Measurements from ENCODE around the gene TERT. TPM values are rescaled to one million over a fixed set of nuclear protein-coding genes. Genes with fewer than 3 reads are reported as not detected.

The TERT gene
- total RNA-seq, 1 experiment from 2014 or later, result 0.80 TPM

GRCh38 chr5:1302258-1302657 lies 7.4 kb upstream of the TERT start:
- CTCF ChIA-PET, result no interaction called here
- BruUV-seq (replicated peaks), result no TSS peak

GRCh38 chr5:1300581-1301083 lies 5.8 kb upstream of the TERT start:
- CTCF ChIA-PET, result no interaction called here
- DNase-seq (no peak), ATAC-seq (no peak)
- H2AFZ ChIP-seq (ENCODE audit: low read length), result no peak overlapping the region
- POLR2A ChIA-PET (ENCODE audit: unreplicated experiment), result interaction anchor here (0.6 kb wide), 1 partner anchor 15 kb away, joined by 3 read pairs; no protein-coding TSS in a partner anchor
- peaks cover 21% of the 10 kb centered on the region for H3K27me3 ChIP-seq (ENCODE audit: low read length)
- no peaks in the 10 kb centered on the region for H3K4me1 ChIP-seq (ENCODE audit: insufficient read depth, low read length)
- BruUV-seq (replicated peaks), result no TSS peak
- H3K4me3 ChIP-seq (ENCODE audit: low read length), result no peak overlapping the region
- H3F3A ChIP-seq (ENCODE audit: low read length, unreplicated experiment), result no peaks in the 10 kb centered on the region
- H3K79me2 ChIP-seq (ENCODE audit: low read length), result no peaks in the 10 kb centered on the region
- H4K20me1 ChIP-seq (ENCODE audit: low read length), result no peaks in the 10 kb centered on the region
- no peak overlapping the region for H3K4me2 ChIP-seq (ENCODE audit: low read length)
- H3K27ac ChIP-seq (ENCODE audit: low read length), result no peak overlapping the region
- intact Hi-C loops (cut with micrococcal nuclease), result no loop called here
- H3K36me3 ChIP-seq (ENCODE audit: low read depth, low read length), result no peaks in the 10 kb centered on the region
- H3K9me2 ChIP-seq (replicated peaks; ENCODE audit: low read length), result no peaks in the 10 kb centered on the region
- TF ChIP-seq, protein P1, sequence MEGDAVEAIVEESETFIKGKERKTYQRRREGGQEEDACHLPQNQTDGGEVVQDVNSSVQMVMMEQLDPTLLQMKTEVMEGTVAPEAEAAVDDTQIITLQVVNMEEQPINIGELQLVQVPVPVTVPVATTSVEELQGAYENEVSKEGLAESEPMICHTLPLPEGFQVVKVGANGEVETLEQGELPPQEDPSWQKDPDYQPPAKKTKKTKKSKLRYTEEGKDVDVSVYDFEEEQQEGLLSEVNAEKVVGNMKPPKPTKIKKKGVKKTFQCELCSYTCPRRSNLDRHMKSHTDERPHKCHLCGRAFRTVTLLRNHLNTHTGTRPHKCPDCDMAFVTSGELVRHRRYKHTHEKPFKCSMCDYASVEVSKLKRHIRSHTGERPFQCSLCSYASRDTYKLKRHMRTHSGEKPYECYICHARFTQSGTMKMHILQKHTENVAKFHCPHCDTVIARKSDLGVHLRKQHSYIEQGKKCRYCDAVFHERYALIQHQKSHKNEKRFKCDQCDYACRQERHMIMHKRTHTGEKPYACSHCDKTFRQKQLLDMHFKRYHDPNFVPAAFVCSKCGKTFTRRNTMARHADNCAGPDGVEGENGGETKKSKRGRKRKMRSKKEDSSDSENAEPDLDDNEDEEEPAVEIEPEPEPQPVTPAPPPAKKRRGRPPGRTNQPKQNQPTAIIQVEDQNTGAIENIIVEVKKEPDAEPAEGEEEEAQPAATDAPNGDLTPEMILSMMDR (conservative IDR thresholded peaks at IDR 0.05; ENCODE audit: low read depth, low read length), result no peak
- TF ChIP-seq EZH2phosphoT487 (IDR thresholded peaks at IDR 0.05; ENCODE audit: borderline replicate concordance, low read length) (no peak), EZH2 (IDR thresholded peaks at IDR 0.05; ENCODE audit: low read length, unreplicated experiment) (no peak)
- no peak overlapping the region for H3K9ac ChIP-seq (ENCODE audit: low read length)
- H3K9me3 ChIP-seq (ENCODE audit: low read length), result no peaks in the 10 kb centered on the region

More at GRCh38 chr5:1302258-1302657, 7.4 kb upstream of the TERT start:
- no peaks in the 10 kb centered on the region for H3K9me3 ChIP-seq (ENCODE audit: low read length)
- no peak overlapping the region for H3K4me2 ChIP-seq (ENCODE audit: low read length)
- H3K4me3 ChIP-seq (ENCODE audit: low read length), result no peak overlapping the region
- peaks cover 21% of the 10 kb centered on the region for H3K27me3 ChIP-seq (ENCODE audit: low read length)
- DNase-seq (no peak), ATAC-seq (no peak)
- H4K20me1 ChIP-seq (ENCODE audit: low read length), result no peaks in the 10 kb centered on the region
- H3F3A ChIP-seq (ENCODE audit: low read length, unreplicated experiment), result no peaks in the 10 kb centered on the region
- H2AFZ ChIP-seq (ENCODE audit: low read length), result no peak overlapping the region
- no peaks in the 10 kb centered on the region for H3K36me3 ChIP-seq (ENCODE audit: low read depth, low read length)
- no peak overlapping the region for H3K27ac ChIP-seq (ENCODE audit: low read length)
- no peaks in the 10 kb centered on the region for H3K4me1 ChIP-seq (ENCODE audit: insufficient read depth, low read length)
- no peaks in the 10 kb centered on the region for H3K9me2 ChIP-seq (replicated peaks; ENCODE audit: low read length)
- TF ChIP-seq, protein P1 (conservative IDR thresholded peaks at IDR 0.05; ENCODE audit: low read depth, low read length), result no peak
- TF ChIP-seq EZH2 (IDR thresholded peaks at IDR 0.05; ENCODE audit: low read length, unreplicated experiment) (no peak), EZH2phosphoT487 (IDR thresholded peaks at IDR 0.05; ENCODE audit: borderline replicate concordance, low read length) (no peak)
- POLR2A ChIA-PET (ENCODE audit: unreplicated experiment), result no interaction called here
- H3K79me2 ChIP-seq (ENCODE audit: low read length), result no peaks in the 10 kb centered on the region
- intact Hi-C loops (cut with micrococcal nuclease), result no loop called here
- no peak overlapping the region for H3K9ac ChIP-seq (ENCODE audit: low read length)

DNA sequence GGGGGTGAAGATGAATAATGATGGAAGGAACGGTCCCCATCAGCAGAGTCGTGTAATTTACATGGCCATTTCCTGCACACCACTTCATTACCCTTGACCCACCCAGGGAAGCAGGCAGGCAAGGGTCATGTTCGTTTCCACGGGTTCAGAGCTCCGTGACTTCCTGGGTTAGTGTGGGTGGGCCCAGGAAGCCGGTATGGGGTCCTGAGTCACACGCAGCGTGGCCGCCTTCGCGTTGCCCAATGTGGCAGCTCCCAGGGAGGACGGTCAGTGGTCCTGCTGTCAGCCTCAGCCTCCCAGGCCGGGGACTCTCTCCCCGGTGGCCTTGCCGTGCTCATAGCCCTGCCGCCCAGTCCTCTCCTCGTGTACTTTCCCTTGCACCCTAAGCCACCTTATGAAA lies 5.1 kb upstream of the TERT start:
- no peak overlapping the region for H3K27ac ChIP-seq (ENCODE audit: low read length)
- ChIA-PET POLR2A (ENCODE audit: unreplicated experiment) (interaction anchor here (0.6 kb wide), 1 partner anchor 16 kb away, joined by 3 read pairs; no protein-coding TSS in a partner anchor), CTCF (no interaction called here)
- H3K9me2 ChIP-seq (replicated peaks; ENCODE audit: low read length), result no peaks in the 10 kb centered on the region
- no peak overlapping the region for H3K9ac ChIP-seq (ENCODE audit: low read length)
- TF ChIP-seq, protein P1 (conservative IDR thresholded peaks at IDR 0.05; ENCODE audit: low read depth, low read length), result no peak
- TF ChIP-seq EZH2 (IDR thresholded peaks at IDR 0.05; ENCODE audit: low read length, unreplicated experiment), result no peak
- no peak for TF ChIP-seq EZH2phosphoT487 (IDR thresholded peaks at IDR 0.05; ENCODE audit: borderline replicate concordance, low read length)
- H3K4me1 ChIP-seq (ENCODE audit: insufficient read depth, low read length), result no peaks in the 10 kb centered on the region
- no peaks in the 10 kb centered on the region for H3K36me3 ChIP-seq (ENCODE audit: low read depth, low read length)
- H3K9me3 ChIP-seq (ENCODE audit: low read length), result no peaks in the 10 kb centered on the region
- DNase-seq (no peak), ATAC-seq (no peak)
- intact Hi-C loops (cut with micrococcal nuclease), result no loop called here
- H4K20me1 ChIP-seq (ENCODE audit: low read length), result no peaks in the 10 kb centered on the region
- H3K4me2 ChIP-seq (ENCODE audit: low read length), result no peak overlapping the region
- no peak overlapping the region for H2AFZ ChIP-seq (ENCODE audit: low read length)
- peaks cover 21% of the 10 kb centered on the region for H3K27me3 ChIP-seq (ENCODE audit: low read length)
- H3F3A ChIP-seq (ENCODE audit: low read length, unreplicated experiment), result no peaks in the 10 kb centered on the region
- no peak overlapping the region for H3K4me3 ChIP-seq (ENCODE audit: low read length)
- no peaks in the 10 kb centered on the region for H3K79me2 ChIP-seq (ENCODE audit: low read length)
- no TSS peak for BruUV-seq (replicated peaks)

Data from PC-3 (cell line).